Activated CD8-positive, alpha-beta T cell treated with anti-CD3 and anti-CD28 coated beads, Interleukin-2, amount 10 ng/mL, durations not matched to agents 7 days and 5 days (primary cell): ENCODE data around the gene ZNF512B. TPM values are rescaled to one million over a fixed set of nuclear protein-coding genes. Genes with fewer than 3 reads are reported as not detected.
A peak's percentile ranks its signal among the peaks of the same experiment; 100 is the strongest.

Source experiments
- ATAC-seq: fragments of 150-1000 bp; cut with Tn5 transposase; one replicate; pipeline ENCODE4 v1.10.0; 2021; ENCODE audit warnings: moderate library complexity
- CTCF ChIA-PET: fragments of 350-600 bp; sonication (Branson Sonifier 250); formaldehyde crosslinking; loops from one replicate; lab custom pipeline; 2021; ENCODE audit warnings: antibody characterized with exemption; lab: Charles Lee
- POLR2A ChIA-PET: fragments of 350-600 bp; sonication (Branson Sonifier 250); formaldehyde crosslinking; loops from one replicate; lab custom pipeline; 2021; ENCODE audit warnings: antibody characterized with exemption; lab: Charles Lee
- DNase-seq: peaks from one replicate; pipeline ENCODE4 v3.0.0-alpha.2; 2020
- H3K27ac Mint-ChIP-seq: one replicate; pipeline ENCODE4 v1.8.0; 2021; ENCODE audit warnings: mild to moderate bottlenecking, mixed read lengths
- H3K27me3 Mint-ChIP-seq: one replicate; pipeline ENCODE4 v1.8.0; 2021; ENCODE audit warnings: low read depth, mixed read lengths
- H3K36me3 Mint-ChIP-seq: one replicate; pipeline ENCODE4 v1.8.0; 2021; ENCODE audit warnings: low read depth, mixed read lengths
- H3K4me1 Mint-ChIP-seq: one replicate; pipeline ENCODE4 v1.8.0; 2021; ENCODE audit warnings: low read depth, mixed read lengths
- H3K4me3 Mint-ChIP-seq: one replicate; pipeline ENCODE4 v1.8.0; 2021; ENCODE audit warnings: mild to moderate bottlenecking, mixed read lengths
- H3K9me3 Mint-ChIP-seq: one replicate; pipeline ENCODE4 v1.8.0; 2022; ENCODE audit warnings: mixed read lengths; ENCODE audit not compliant: insufficient read depth
- total RNA-seq, 2 experiments: library from RNA; stranded (reverse); gene quantifications; one replicate each; pipeline ENCODE4 v1.2.3, GENCODE V29; 2021

Gene ZNF512B
- total RNA-seq, 2 experiments from 2014 or later = 12.0 to 12.1 TPM

GRCh38 chr20:64003960-64004725 lies 34.4 kb upstream of the ZNF512B start:
- no peak overlapping the region for H3K4me3 Mint-ChIP-seq
- POLR2A ChIA-PET = no interaction called here
- CTCF ChIA-PET = interaction anchor here (4.6 kb wide), 1 partner anchor 35 kb away, joined by 14 read pairs; no protein-coding TSS in a partner anchor
- no peak overlapping the region for H3K27ac Mint-ChIP-seq
- H3K9me3 Mint-ChIP-seq = peaks cover 11% of the 10 kb centered on the region
- peaks cover 62% of the 10 kb centered on the region for H3K36me3 Mint-ChIP-seq
- peaks cover 11% of the 10 kb centered on the region for H3K4me1 Mint-ChIP-seq
- ATAC-seq (no peak), DNase-seq (no peak)
- no peaks in the 10 kb centered on the region for H3K27me3 Mint-ChIP-seq

- no peak for DNase-seq
- no peak for ATAC-seq
- POLR2A ChIA-PET = no interaction called here
- H3K9me3 Mint-ChIP-seq = no peaks in the 10 kb centered on the region
- CTCF ChIA-PET = interaction anchor here (1.0 to 1.4 kb wide), 2 partner anchors 20 to 21 kb away, joined by 3 to 5 read pairs; partner anchors contain the start of gene PRPF6
- H3K36me3 Mint-ChIP-seq = peaks cover 52% of the 10 kb centered on the region
- H3K4me3 Mint-ChIP-seq = no peak overlapping the region
- no peaks in the 10 kb centered on the region for H3K27me3 Mint-ChIP-seq
- no peaks in the 10 kb centered on the region for H3K4me1 Mint-ChIP-seq
- H3K27ac Mint-ChIP-seq = peak overlapping the region; percentile 46
Measured at GRCh38 chr20:64001607-64002011, 31.9 kb upstream of the ZNF512B start.

GRCh38 chr20:64000906-64001305 lies 31.2 kb upstream of the ZNF512B start:
- ATAC-seq = no peak
- DNase-seq = no peak
- Mint-ChIP-seq H3K4me1 (no peaks in the 10 kb centered on the region), H3K27ac (no peak overlapping the region), H3K9me3 (no peaks in the 10 kb centered on the region), H3K36me3 (peaks cover 56% of the 10 kb centered on the region), H3K27me3 (no peaks in the 10 kb centered on the region), H3K4me3 (no peak overlapping the region)
- ChIA-PET CTCF (interaction anchor here (1.0 to 1.4 kb wide), 2 partner anchors 19 to 20 kb away, joined by 3 to 5 read pairs; partner anchors contain the start of gene PRPF6), POLR2A (no interaction called here)

GRCh38 chr20:63982937-63983336 lies 13.2 kb upstream of the ZNF512B start:
- H3K4me1 Mint-ChIP-seq = peaks cover 42% of the 10 kb centered on the region
- no peaks in the 10 kb centered on the region for H3K9me3 Mint-ChIP-seq
- ATAC-seq = no peak
- CTCF ChIA-PET = interaction anchor here (1.0 to 4.4 kb wide), 4 partner anchors 10 to 86 kb away, joined by 3 to 197 read pairs (median 4); partner anchors contain the start of gene C20orf204
- no peaks in the 10 kb centered on the region for H3K27me3 Mint-ChIP-seq
- H3K27ac Mint-ChIP-seq = peak overlapping the region; percentile 55
- DNase-seq = no peak
- peaks cover 35% of the 10 kb centered on the region for H3K36me3 Mint-ChIP-seq
- peak overlapping the region; percentile 87 for H3K4me3 Mint-ChIP-seq
- POLR2A ChIA-PET = interaction anchor here (0.7 to 4.0 kb wide), 2 partner anchors 56 to 365 kb away, joined by 3 to 77 read pairs; partner anchors contain the start of gene C20orf204

- H3K4me3 Mint-ChIP-seq = peak within 1 kb of the TSS; percentile 87
- peaks cover 39% of the 10 kb centered on the region for H3K36me3 Mint-ChIP-seq
- no peaks in the 10 kb centered on the region for H3K9me3 Mint-ChIP-seq
- CTCF ChIA-PET = interaction anchor here (0.7 to 4.4 kb wide), 28 partner anchors 12 to 276 kb away, joined by 3 to 197 read pairs (median 5); partner anchors contain the start of genes C20orf204, OPRL1, RGS19 and TCEA2
- peaks cover 61% of the 10 kb centered on the region for H3K4me1 Mint-ChIP-seq
- DNase-seq = peak; percentile 98
- no peaks in the 10 kb centered on the region for H3K27me3 Mint-ChIP-seq
- POLR2A ChIA-PET = interaction anchor here (0.6 to 4.0 kb wide), 9 partner anchors 8 to 243 kb away, joined by 3 to 77 read pairs (median 3); partner anchors contain the start of genes C20orf204, TPD52L2 and UCKL1
- H3K27ac Mint-ChIP-seq = peak within 1 kb of the TSS; percentile 95
- ATAC-seq = peak; percentile 70
Measured at GRCh38 chr20:63980806-63981728, 11.3 kb upstream of the ZNF512B start, which contains the start of gene PRPF6. Gene PRPF6, plus strand, starts transcription at chr20:63981132. Its CDS starts 114 bp downstream, at chr20:63981246.

- Mint-ChIP-seq H3K9me3 (no peaks in the 10 kb centered on the region), H3K27me3 (no peaks in the 10 kb centered on the region)
- peak; percentile 13 for ATAC-seq
Measured at GRCh38 chr20:63980317-63980805, 10.6 kb upstream of the ZNF512B start.

GRCh38 chr20:63979557-63980316 lies 10.0 kb upstream of the ZNF512B start, which contains the start of gene SAMD10:
Gene SAMD10, minus strand, starts transcription at chr20:63979642. Its CDS starts 175 bp downstream, at chr20:63979467.
- DNase-seq (peak; percentile 66), ATAC-seq (peak; percentile 32)
- Mint-ChIP-seq H3K36me3 (peaks cover 34% of the 10 kb centered on the region), H3K27me3 (no peaks in the 10 kb centered on the region), H3K27ac (peak within 1 kb of the TSS; percentile 95), H3K4me1 (peaks cover 64% of the 10 kb centered on the region), H3K4me3 (peak within 1 kb of the TSS; percentile 87), H3K9me3 (no peaks in the 10 kb centered on the region)
- CTCF ChIA-PET = interaction anchor here (0.8 to 4.4 kb wide), 28 partner anchors 13 to 277 kb away, joined by 3 to 197 read pairs (median 4); partner anchors contain the start of genes ARFRP1, C20orf204, LKAAEAR1 and OPRL1
- POLR2A ChIA-PET = interaction anchor here (0.6 to 4.0 kb wide), 7 partner anchors 23 to 250 kb away, joined by 3 to 77 read pairs (median 4); partner anchors contain the start of genes C20orf204, TPD52L2 and UCKL1

More at GRCh38 chr20:63980317-63980805, 10.6 kb upstream of the ZNF512B start:
- Mint-ChIP-seq H3K27ac (peak overlapping the region; percentile 95), H3K36me3 (peaks cover 34% of the 10 kb centered on the region), H3K4me1 (peaks cover 63% of the 10 kb centered on the region), H3K4me3 (peak overlapping the region; percentile 87)
- ChIA-PET CTCF (interaction anchor here (0.7 to 4.4 kb wide), 29 partner anchors 12 to 276 kb away, joined by 3 to 197 read pairs (median 5); partner anchors contain the start of genes C20orf204, LKAAEAR1, OPRL1 and RGS19), POLR2A (interaction anchor here (0.6 to 4.0 kb wide), 9 partner anchors 12 to 251 kb away, joined by 3 to 77 read pairs (median 4); partner anchors contain the start of genes C20orf204, TPD52L2 and UCKL1)
- peak; percentile 50 for DNase-seq

GRCh38 chr20:63979229-63979556 lies 9.5 kb upstream of the ZNF512B start:
- H3K27ac Mint-ChIP-seq = peak overlapping the region; percentile 83
- ChIA-PET POLR2A (interaction anchor here (0.8 to 4.0 kb wide), 4 partner anchors 23 to 114 kb away, joined by 3 to 77 read pairs (median 6); partner anchors contain the start of genes C20orf204, TPD52L2 and UCKL1), CTCF (interaction anchor here (0.8 to 4.4 kb wide), 12 partner anchors 13 to 277 kb away, joined by 3 to 197 read pairs (median 4); partner anchors contain the start of genes ARFRP1, C20orf204, PCMTD2 and UCKL1)
- no peaks in the 10 kb centered on the region for H3K27me3 Mint-ChIP-seq
- no peaks in the 10 kb centered on the region for H3K9me3 Mint-ChIP-seq
- peak overlapping the region; percentile 76 for H3K4me3 Mint-ChIP-seq
- H3K36me3 Mint-ChIP-seq = peaks cover 31% of the 10 kb centered on the region
- H3K4me1 Mint-ChIP-seq = peaks cover 64% of the 10 kb centered on the region
- ATAC-seq = no peak
- no peak for DNase-seq

- Mint-ChIP-seq H3K4me1 (peaks cover 69% of the 10 kb centered on the region), H3K9me3 (no peaks in the 10 kb centered on the region), H3K36me3 (peaks cover 34% of the 10 kb centered on the region), H3K27me3 (no peaks in the 10 kb centered on the region), H3K4me3 (peak overlapping the region; percentile 76), H3K27ac (peak overlapping the region; percentile 83)
- CTCF ChIA-PET = interaction anchor here (0.8 to 4.4 kb wide), 15 partner anchors 14 to 337 kb away, joined by 3 to 197 read pairs (median 3); partner anchors contain the start of genes ARFRP1, C20orf204, UCKL1 and ZGPAT
- ATAC-seq (peak; percentile 8), DNase-seq (peak; percentile 73)
- POLR2A ChIA-PET = interaction anchor here (0.8 to 4.0 kb wide), 6 partner anchors 32 to 114 kb away, joined by 3 to 77 read pairs (median 6); partner anchors contain the start of genes C20orf204 and TPD52L2
Measured at GRCh38 chr20:63978319-63979228, 8.8 kb upstream of the ZNF512B start.
